Activated CD4-positive, alpha-beta T cell treated with anti-CD3 and anti-CD28 coated beads for 36 hours (primary cell): ENCODE data around the gene KIF1A. TPM values are rescaled to one million over a fixed set of nuclear protein-coding genes. Genes with fewer than 3 reads are reported as not detected.

Experiments
- ATAC-seq: fragments of 200-7000 bp; cut with Tn5 transposase; one replicate; pipeline ENCODE4 v1.10.0; 2021; ENCODE audit warnings: mild to moderate bottlenecking, moderate library complexity
- CTCF ChIA-PET: fragments of 350-600 bp; sonication (Branson Sonifier 250); formaldehyde crosslinking; loops from one replicate; lab custom pipeline; 2021; ENCODE audit warnings: antibody characterized with exemption; lab: Charles Lee
- POLR2A ChIA-PET: fragments of 350-600 bp; sonication (Branson Sonifier 250); formaldehyde crosslinking; loops from one replicate; lab custom pipeline; 2021; ENCODE audit warnings: antibody characterized with exemption, inconsistent platforms; lab: Charles Lee
- DNase-seq: peaks from one replicate; pipeline ENCODE4 v3.0.0-alpha.2; 2020
- H3K27ac Mint-ChIP-seq: one replicate; pipeline ENCODE4 v1.8.0; 2021; ENCODE audit warnings: mixed read lengths
- H3K27me3 Mint-ChIP-seq: one replicate; pipeline ENCODE4 v1.8.0; 2021; ENCODE audit warnings: mixed read lengths
- H3K36me3 Mint-ChIP-seq: one replicate; pipeline ENCODE4 v1.8.0; 2021; ENCODE audit warnings: low read depth, mixed read lengths
- H3K4me1 Mint-ChIP-seq: one replicate; pipeline ENCODE4 v1.8.0; 2021; ENCODE audit warnings: mixed read lengths
- H3K4me3 Mint-ChIP-seq: one replicate; pipeline ENCODE4 v1.8.0; 2021; ENCODE audit warnings: mild to moderate bottlenecking, moderate library complexity, mixed read lengths
- H3K9me3 Mint-ChIP-seq: one replicate; pipeline ENCODE4 v1.8.0; 2021; ENCODE audit warnings: low read depth, mixed read lengths
- intact Hi-C, 2 experiments: fragments of 100-400 bp; cut with DNase I in 1 of 2; cut with micrococcal nuclease in 1 of 2; formaldehyde crosslinking; loops; one replicate each; pipeline versions ENCODE4 v1.14.2 to v1.15.1; 2022 to 2024; cut with DNase I, micrococcal nuclease
- total RNA-seq, 2 experiments: library from RNA; stranded (reverse); gene quantifications; one replicate each; pipeline ENCODE4 v1.2.3, GENCODE V29; 2021

Gene KIF1A
- total RNA-seq, 2 experiments from 2014 or later, result 4.6 to 8.2 TPM

- Mint-ChIP-seq H3K9me3 (no peaks in the 10 kb centered on the region), H3K4me3 (no peak overlapping the region), H3K36me3 (no peaks in the 10 kb centered on the region), H3K27ac (no peak overlapping the region), H3K27me3 (no peaks in the 10 kb centered on the region), H3K4me1 (peaks cover 6% of the 10 kb centered on the region)
- POLR2A ChIA-PET, result no interaction called here
- intact Hi-C loops, result no loop called here
- ATAC-seq (no peak), DNase-seq (no peak)
- CTCF ChIA-PET, result no interaction called here
Observed at GRCh38 chr2:240762249-240762648, 57.8 kb downstream of the KIF1A start.

- ATAC-seq (no peak), DNase-seq (no peak)
- intact Hi-C loops, result no loop called here
- Mint-ChIP-seq H3K9me3 (no peaks in the 10 kb centered on the region), H3K27me3 (no peaks in the 10 kb centered on the region), H3K4me1 (peaks cover 6% of the 10 kb centered on the region), H3K36me3 (no peaks in the 10 kb centered on the region), H3K4me3 (no peak overlapping the region), H3K27ac (no peak overlapping the region)
- POLR2A ChIA-PET, result no interaction called here
- CTCF ChIA-PET, result no interaction called here
Observed at GRCh38 chr2:240760576-240761246, 59.3 kb downstream of the KIF1A start.

- Mint-ChIP-seq H3K27ac (no peak overlapping the region), H3K9me3 (no peaks in the 10 kb centered on the region), H3K4me3 (no peak overlapping the region), H3K36me3 (no peaks in the 10 kb centered on the region), H3K27me3 (no peaks in the 10 kb centered on the region), H3K4me1 (peaks cover 6% of the 10 kb centered on the region)
- intact Hi-C loops, result no loop called here
- ChIA-PET CTCF (no interaction called here), POLR2A (no interaction called here)
- no peak for DNase-seq
- no peak for ATAC-seq
Observed at GRCh38 chr2:240760121-240760520, 59.9 kb downstream of the KIF1A start.

GRCh38 chr2:240759459-240759858 lies 60.6 kb downstream of the KIF1A start:
- Mint-ChIP-seq H3K36me3 (no peaks in the 10 kb centered on the region), H3K27ac (no peak overlapping the region), H3K9me3 (no peaks in the 10 kb centered on the region), H3K4me1 (peaks cover 6% of the 10 kb centered on the region), H3K4me3 (no peak overlapping the region), H3K27me3 (no peaks in the 10 kb centered on the region)
- intact Hi-C loops, result no loop called here
- DNase-seq (peak; percentile 72), ATAC-seq (peak; percentile 91)
- CTCF ChIA-PET, result no interaction called here
- POLR2A ChIA-PET, result no interaction called here

GRCh38 chr2:240757086-240757614 lies 62.9 kb downstream of the KIF1A start:
- no peaks in the 10 kb centered on the region for H3K36me3 Mint-ChIP-seq
- peaks cover 6% of the 10 kb centered on the region for H3K4me1 Mint-ChIP-seq
- ChIA-PET CTCF (no interaction called here), POLR2A (no interaction called here)
- no peak overlapping the region for H3K4me3 Mint-ChIP-seq
- no peak for ATAC-seq
- H3K27ac Mint-ChIP-seq, result no peak overlapping the region
- no peaks in the 10 kb centered on the region for H3K9me3 Mint-ChIP-seq
- DNase-seq, result no peak
- intact Hi-C loops, result no loop called here
- H3K27me3 Mint-ChIP-seq, result no peaks in the 10 kb centered on the region

GRCh38 chr2:240752209-240752608 lies 67.8 kb downstream of the KIF1A start:
- POLR2A ChIA-PET, result no interaction called here
- Mint-ChIP-seq H3K4me3 (no peak overlapping the region), H3K4me1 (no peaks in the 10 kb centered on the region), H3K27ac (no peak overlapping the region), H3K27me3 (no peaks in the 10 kb centered on the region), H3K9me3 (no peaks in the 10 kb centered on the region), H3K36me3 (no peaks in the 10 kb centered on the region)
- ATAC-seq, result no peak
- CTCF ChIA-PET, result no interaction called here
- intact Hi-C loops, result no loop called here
- no peak for DNase-seq

GRCh38 chr2:240750409-240750808 lies 69.6 kb downstream of the KIF1A start:
- POLR2A ChIA-PET, result no interaction called here
- Mint-ChIP-seq H3K36me3 (no peaks in the 10 kb centered on the region), H3K27ac (no peak overlapping the region), H3K9me3 (no peaks in the 10 kb centered on the region), H3K4me1 (no peaks in the 10 kb centered on the region), H3K27me3 (no peaks in the 10 kb centered on the region), H3K4me3 (no peak overlapping the region)
- DNase-seq (no peak), ATAC-seq (no peak)
- CTCF ChIA-PET, result no interaction called here
- intact Hi-C loops, result no loop called here

- Mint-ChIP-seq H3K27ac (no peak overlapping the region), H3K36me3 (no peaks in the 10 kb centered on the region), H3K4me1 (no peaks in the 10 kb centered on the region), H3K9me3 (no peaks in the 10 kb centered on the region), H3K27me3 (no peaks in the 10 kb centered on the region), H3K4me3 (no peak overlapping the region)
- ChIA-PET CTCF (interaction anchor here (0.7 kb wide), 1 partner anchor 160 kb away, joined by 3 read pairs; no protein-coding TSS in a partner anchor), POLR2A (no interaction called here)
- DNase-seq, result no peak
- ATAC-seq, result no peak
- intact Hi-C loops, result no loop called here
Observed at GRCh38 chr2:240749516-240749915, 70.5 kb downstream of the KIF1A start.

GRCh38 chr2:240747256-240747655 lies 72.8 kb downstream of the KIF1A start:
- DNase-seq (no peak), ATAC-seq (no peak)
- Mint-ChIP-seq H3K4me3 (no peak overlapping the region), H3K27me3 (no peaks in the 10 kb centered on the region), H3K27ac (no peak overlapping the region), H3K36me3 (no peaks in the 10 kb centered on the region), H3K4me1 (no peaks in the 10 kb centered on the region), H3K9me3 (no peaks in the 10 kb centered on the region)
- intact Hi-C loops, result no loop called here
- CTCF ChIA-PET, result no interaction called here
- POLR2A ChIA-PET, result no interaction called here

- H3K4me1 Mint-ChIP-seq, result no peaks in the 10 kb centered on the region
- intact Hi-C loops, result no loop called here
- H3K27me3 Mint-ChIP-seq, result no peaks in the 10 kb centered on the region
- POLR2A ChIA-PET, result no interaction called here
- no peaks in the 10 kb centered on the region for H3K36me3 Mint-ChIP-seq
- no peak overlapping the region for H3K4me3 Mint-ChIP-seq
- CTCF ChIA-PET, result no interaction called here
- H3K27ac Mint-ChIP-seq, result no peak overlapping the region
- DNase-seq (no peak), ATAC-seq (no peak)
- H3K9me3 Mint-ChIP-seq, result no peaks in the 10 kb centered on the region
Observed at GRCh38 chr2:240746671-240747070, 73.3 kb downstream of the KIF1A start.

- H3K9me3 Mint-ChIP-seq, result no peaks in the 10 kb centered on the region
- no peaks in the 10 kb centered on the region for H3K36me3 Mint-ChIP-seq
- ChIA-PET POLR2A (no interaction called here), CTCF (no interaction called here)
- intact Hi-C loops, result no loop called here
- DNase-seq (no peak), ATAC-seq (no peak)
- no peaks in the 10 kb centered on the region for H3K27me3 Mint-ChIP-seq
- no peak overlapping the region for H3K4me3 Mint-ChIP-seq
- no peak overlapping the region for H3K27ac Mint-ChIP-seq
- no peaks in the 10 kb centered on the region for H3K4me1 Mint-ChIP-seq
Observed at GRCh38 chr2:240745962-240746361, 74.1 kb downstream of the KIF1A start.

- H3K9me3 Mint-ChIP-seq, result no peaks in the 10 kb centered on the region
- CTCF ChIA-PET, result no interaction called here
- POLR2A ChIA-PET, result no interaction called here
Observed at GRCh38 chr2:240745456-240745855, 74.6 kb downstream of the KIF1A start.

More at GRCh38 chr2:240745456-240745855, 74.6 kb downstream of the KIF1A start:
- Mint-ChIP-seq H3K27me3 (no peaks in the 10 kb centered on the region), H3K27ac (no peak overlapping the region), H3K4me3 (no peak overlapping the region), H3K4me1 (no peaks in the 10 kb centered on the region), H3K36me3 (no peaks in the 10 kb centered on the region)
- intact Hi-C loops, result no loop called here
- no peak for ATAC-seq
- DNase-seq, result no peak
